HepG2 (cell line): ENCODE data around the gene EEF1AKMT4. TPM values are rescaled to one million over a fixed set of nuclear protein-coding genes. Genes with fewer than 3 reads are reported as not detected.

Experiments
- CEBPG ChIP-seq: IDR thresholded peaks from 2 replicates; pipeline ENCODE4 v1.6.1; 2016
- DDIT3 ChIP-seq: sonication (generic); formaldehyde crosslinking; IDR thresholded peaks from 2 replicates; pipeline ENCODE4 v1.4.0; 2020; ENCODE audit warnings: mild to moderate bottlenecking, missing genetic modification reagents
- GMEB2 ChIP-seq: IDR thresholded peaks from 2 replicates; pipeline ENCODE4 v1.6.1; 2016; ENCODE audit warnings: missing biosample characterization, missing genetic modification reagents, low read depth
- ISL2 ChIP-seq: sonication (generic); formaldehyde crosslinking; IDR thresholded peaks from 2 replicates; pipeline ENCODE4 v1.5.0; 2020; ENCODE audit warnings: missing genetic modification reagents
- JARID2 ChIP-seq: sonication (generic); formaldehyde crosslinking; IDR thresholded peaks from 2 replicates; pipeline ENCODE4 v1.8.1; 2023; ENCODE audit warnings: missing genetic modification reagents, inconsistent platforms; ENCODE audit not compliant: insufficient replicate concordance
- NFATC3 ChIP-seq: sonication (generic); formaldehyde crosslinking; IDR thresholded peaks from 2 replicates; pipeline ENCODE4 v1.5.1; 2020; ENCODE audit warnings: mild to moderate bottlenecking, missing genetic modification reagents
- NFYB ChIP-seq: sonication (generic); formaldehyde crosslinking; IDR thresholded peaks from 2 replicates; pipeline ENCODE4 v1.4.0; 2020; ENCODE audit warnings: missing genetic modification reagents
- NR2F2 ChIP-seq: IDR thresholded peaks from 2 replicates; pipeline ENCODE4 v1.6.1; 2012; ENCODE audit warnings: low read depth, inconsistent platforms, borderline replicate concordance
- PRDM15 ChIP-seq: sonication (generic); formaldehyde crosslinking; IDR thresholded peaks from 2 replicates; pipeline ENCODE4 v1.4.0; 2020; ENCODE audit warnings: missing genetic modification reagents
- TAF15 ChIP-seq: fragments of 200-400 bp; formaldehyde crosslinking; IDR thresholded peaks from one replicate; pipeline ENCODE4 v1.6.1; 2018; ENCODE audit warnings: mild to moderate bottlenecking, low read depth, low read length; ENCODE audit not compliant: poor library complexity, severe bottlenecking
- TRIM22 ChIP-seq: fragments of 450-650 bp; IDR thresholded peaks from 2 replicates; pipeline ENCODE4 v1.6.1; 2017
- ZNF12 ChIP-seq: sonication (generic); formaldehyde crosslinking; IDR thresholded peaks from 2 replicates; pipeline ENCODE4 v1.5.0; 2020; ENCODE audit warnings: missing genetic modification reagents
- ZNF570 ChIP-seq: sonication (generic); formaldehyde crosslinking; IDR thresholded peaks from 2 replicates; pipeline ENCODE4 v1.4.0; 2020; ENCODE audit warnings: mild to moderate bottlenecking, missing genetic modification reagents, borderline replicate concordance
- ZSCAN22 ChIP-seq: sonication (generic); formaldehyde crosslinking; IDR thresholded peaks from 2 replicates; pipeline ENCODE4 v1.4.0; 2020; ENCODE audit warnings: mild to moderate bottlenecking, missing genetic modification reagents
- polyA plus RNA-seq, 8 experiments: library from polyadenylated mRNA; depleted of rRNA in 3 of 8; stranded (reverse) in 7 of 8; unstranded in 1 of 8; fragments of >200 nt; fragmentation: Illumina TruSeq in 4 of 8; extraction: Trizol in 4 of 8; gene quantifications; 2 replicates each; pipeline versions ENCODE4 v1.2.1 to v1.2.3, GENCODE V29; 2011 to 2016; ENCODE audit warnings: low read depth in 4 of 8, missing spikeins in 1 of 8, mixed read lengths in 1 of 8; ENCODE audit not compliant: insufficient read depth in 1 of 8
- total RNA-seq, 5 experiments: library from RNA; depleted of rRNA; stranded (reverse); fragments of >200 nt; fragmentation: Illumina TruSeq; extraction: Trizol; gene quantifications; 2 replicates each; pipeline ENCODE4 v1.2.3, GENCODE V29; 2016; ENCODE audit warnings: low read depth in 1 of 5
- TF ChIP-seq, protein P1 (sequence below): sonication (generic); formaldehyde crosslinking; IDR thresholded peaks from 2 replicates; pipeline ENCODE4 v1.8.0; 2022; ENCODE audit warnings: missing genetic modification reagents, low read depth, mild to moderate bottlenecking, borderline replicate concordance
- TF ChIP-seq, protein P2 (sequence below): IDR thresholded peaks from 2 replicates; pipeline ENCODE4 v1.4.0; 2020; ENCODE audit warnings: mild to moderate bottlenecking, missing genetic modification reagents

EEF1AKMT4 gene
- total and polyA plus RNA-seq, 2 of the 13 experiments (the other 11 are each of a cell fraction or from before 2014, with no cell fraction given): 13.1 to 15.8 TPM

DNA sequence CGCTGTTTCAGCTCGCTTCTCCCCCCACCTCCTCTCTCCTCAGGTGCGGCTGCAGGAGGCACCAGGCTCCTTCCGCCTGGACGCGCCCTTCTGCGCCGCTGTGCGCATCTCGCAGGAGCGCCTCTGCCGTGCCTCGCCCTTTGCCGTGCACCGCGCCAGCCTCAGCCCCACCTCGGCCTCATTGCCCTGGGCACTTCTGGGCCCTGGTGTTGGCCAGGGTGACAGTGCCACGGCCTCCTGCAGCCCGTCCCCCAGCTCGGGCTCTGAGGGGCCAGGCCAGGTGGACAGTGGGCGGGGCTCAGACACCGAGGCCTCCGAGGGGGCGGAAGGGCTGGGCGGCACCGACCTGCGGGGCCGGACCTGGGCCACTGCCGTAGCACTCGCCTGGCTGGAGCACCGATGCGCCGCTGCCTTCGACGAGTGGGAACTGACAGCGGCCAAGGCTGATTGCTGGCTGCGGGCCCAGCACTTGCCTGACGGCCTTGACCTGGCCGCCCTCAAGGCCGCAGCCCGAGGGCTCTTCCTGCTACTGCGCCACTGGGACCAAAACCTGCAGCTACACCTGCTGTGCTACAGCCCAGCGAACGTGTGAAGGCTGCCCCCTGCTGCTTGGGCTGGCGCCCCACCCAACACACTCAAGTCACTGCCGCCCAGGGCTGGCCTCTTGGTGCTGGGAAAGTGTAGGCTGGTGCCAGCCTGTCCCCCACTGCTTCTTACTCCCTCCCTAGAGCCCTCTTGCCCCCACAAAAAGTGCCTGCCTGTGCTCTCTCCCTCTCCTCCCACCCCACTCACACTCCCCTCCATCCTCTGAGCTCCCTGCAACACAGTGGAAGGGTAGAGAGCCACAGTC lies 7.8 kb upstream of the EEF1AKMT4 start (continued):
- TF ChIP-seq GMEB2 (CRISPR knock-in tag): no peak
- 0 out of 2 replicates have a peak, but pooled peaks have one; percentile 39 for TF ChIP-seq ZNF570 (CRISPR knock-in tag)
- TF ChIP-seq, protein P1, sequence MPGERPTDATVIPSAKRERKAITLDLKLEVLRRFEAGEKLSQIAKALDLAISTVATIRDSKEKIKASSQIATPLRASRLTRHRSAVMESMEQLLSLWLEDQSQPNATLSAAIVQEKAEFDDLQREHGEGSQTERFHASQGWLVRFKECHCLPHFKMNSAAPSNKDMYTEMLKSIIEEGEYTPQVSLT (CRISPR knock-in tag): no peak
- no peak for TF ChIP-seq DDIT3
- TF ChIP-seq ISL2 (CRISPR knock-in tag): peak; percentile 88
- no peak for TF ChIP-seq TAF15
- TF ChIP-seq TRIM22: no peak
- TF ChIP-seq NR2F2: peak; percentile 92
- TF ChIP-seq NFYB (CRISPR knock-in tag): no peak
- TF ChIP-seq ZNF12 (CRISPR knock-in tag): peak; percentile 83
- TF ChIP-seq, protein P2, sequence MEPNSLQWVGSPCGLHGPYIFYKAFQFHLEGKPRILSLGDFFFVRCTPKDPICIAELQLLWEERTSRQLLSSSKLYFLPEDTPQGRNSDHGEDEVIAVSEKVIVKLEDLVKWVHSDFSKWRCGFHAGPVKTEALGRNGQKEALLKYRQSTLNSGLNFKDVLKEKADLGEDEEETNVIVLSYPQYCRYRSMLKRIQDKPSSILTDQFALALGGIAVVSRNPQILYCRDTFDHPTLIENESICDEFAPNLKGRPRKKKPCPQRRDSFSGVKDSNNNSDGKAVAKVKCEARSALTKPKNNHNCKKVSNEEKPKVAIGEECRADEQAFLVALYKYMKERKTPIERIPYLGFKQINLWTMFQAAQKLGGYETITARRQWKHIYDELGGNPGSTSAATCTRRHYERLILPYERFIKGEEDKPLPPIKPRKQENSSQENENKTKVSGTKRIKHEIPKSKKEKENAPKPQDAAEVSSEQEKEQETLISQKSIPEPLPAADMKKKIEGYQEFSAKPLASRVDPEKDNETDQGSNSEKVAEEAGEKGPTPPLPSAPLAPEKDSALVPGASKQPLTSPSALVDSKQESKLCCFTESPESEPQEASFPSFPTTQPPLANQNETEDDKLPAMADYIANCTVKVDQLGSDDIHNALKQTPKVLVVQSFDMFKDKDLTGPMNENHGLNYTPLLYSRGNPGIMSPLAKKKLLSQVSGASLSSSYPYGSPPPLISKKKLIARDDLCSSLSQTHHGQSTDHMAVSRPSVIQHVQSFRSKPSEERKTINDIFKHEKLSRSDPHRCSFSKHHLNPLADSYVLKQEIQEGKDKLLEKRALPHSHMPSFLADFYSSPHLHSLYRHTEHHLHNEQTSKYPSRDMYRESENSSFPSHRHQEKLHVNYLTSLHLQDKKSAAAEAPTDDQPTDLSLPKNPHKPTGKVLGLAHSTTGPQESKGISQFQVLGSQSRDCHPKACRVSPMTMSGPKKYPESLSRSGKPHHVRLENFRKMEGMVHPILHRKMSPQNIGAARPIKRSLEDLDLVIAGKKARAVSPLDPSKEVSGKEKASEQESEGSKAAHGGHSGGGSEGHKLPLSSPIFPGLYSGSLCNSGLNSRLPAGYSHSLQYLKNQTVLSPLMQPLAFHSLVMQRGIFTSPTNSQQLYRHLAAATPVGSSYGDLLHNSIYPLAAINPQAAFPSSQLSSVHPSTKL (CRISPR knock-in tag): peak; percentile 87
- peak; percentile 54; the same call in 1 of the 2 replicates for TF ChIP-seq CEBPG (CRISPR knock-in tag)
- TF ChIP-seq JARID2 (CRISPR knock-in tag): peak; percentile 71
- peak; percentile 38; the same call in 1 of the 2 replicates for TF ChIP-seq PRDM15 (CRISPR knock-in tag)
- TF ChIP-seq ZSCAN22: 0 out of 2 replicates have a peak, but pooled peaks have one; percentile 41
- no peak for TF ChIP-seq NFATC3 (CRISPR knock-in tag)
